Measurements from ENCODE around the gene SMARCD2. TPM values are rescaled to one million over a fixed set of nuclear protein-coding genes. Genes with fewer than 3 reads are reported as not detected.

SMARCD2 gene
- total RNA-seq, 1 donor from 2014 or later, result 107 TPM

DNA sequence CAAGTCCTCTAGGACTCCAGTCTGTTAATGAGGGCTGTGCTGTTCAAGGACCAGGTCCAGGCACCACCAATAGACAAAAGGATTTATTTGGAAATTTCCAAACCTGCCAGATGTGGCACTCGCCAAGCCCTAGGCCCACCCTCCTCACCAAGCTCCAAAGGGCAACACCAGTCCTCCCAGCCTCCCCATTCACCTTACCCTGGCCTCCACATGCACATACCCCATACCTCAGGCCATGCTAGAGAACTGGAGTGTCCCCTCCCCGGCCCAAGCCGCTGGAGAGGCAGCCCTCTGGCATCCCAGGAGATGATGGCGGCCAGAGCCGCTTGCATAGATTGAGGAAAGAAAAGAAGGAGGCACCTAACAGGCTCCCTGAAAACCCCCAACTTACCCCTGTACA lies 10.5 kb downstream of the SMARCD2 start:
- TF ChIP-seq, protein P1, sequence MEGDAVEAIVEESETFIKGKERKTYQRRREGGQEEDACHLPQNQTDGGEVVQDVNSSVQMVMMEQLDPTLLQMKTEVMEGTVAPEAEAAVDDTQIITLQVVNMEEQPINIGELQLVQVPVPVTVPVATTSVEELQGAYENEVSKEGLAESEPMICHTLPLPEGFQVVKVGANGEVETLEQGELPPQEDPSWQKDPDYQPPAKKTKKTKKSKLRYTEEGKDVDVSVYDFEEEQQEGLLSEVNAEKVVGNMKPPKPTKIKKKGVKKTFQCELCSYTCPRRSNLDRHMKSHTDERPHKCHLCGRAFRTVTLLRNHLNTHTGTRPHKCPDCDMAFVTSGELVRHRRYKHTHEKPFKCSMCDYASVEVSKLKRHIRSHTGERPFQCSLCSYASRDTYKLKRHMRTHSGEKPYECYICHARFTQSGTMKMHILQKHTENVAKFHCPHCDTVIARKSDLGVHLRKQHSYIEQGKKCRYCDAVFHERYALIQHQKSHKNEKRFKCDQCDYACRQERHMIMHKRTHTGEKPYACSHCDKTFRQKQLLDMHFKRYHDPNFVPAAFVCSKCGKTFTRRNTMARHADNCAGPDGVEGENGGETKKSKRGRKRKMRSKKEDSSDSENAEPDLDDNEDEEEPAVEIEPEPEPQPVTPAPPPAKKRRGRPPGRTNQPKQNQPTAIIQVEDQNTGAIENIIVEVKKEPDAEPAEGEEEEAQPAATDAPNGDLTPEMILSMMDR (IDR thresholded peaks at IDR 0.05; ENCODE audit: insufficient read depth, low read length, poor library complexity, severe bottlenecking), result no peak
- Histone ChIP-seq H3K27me3 (ENCODE audit: control insufficient read depth, insufficient read depth, low read length) (no peaks in the 10 kb centered on the region), H3K36me3 (ENCODE audit: control insufficient read depth, insufficient read depth, low read length) (peaks cover 7% of the 10 kb centered on the region), H3K4me3 (ENCODE audit: low read depth, low read length) (no peak overlapping the region)
- no peak for DNase-seq (ENCODE audit: low read depth)

DNA sequence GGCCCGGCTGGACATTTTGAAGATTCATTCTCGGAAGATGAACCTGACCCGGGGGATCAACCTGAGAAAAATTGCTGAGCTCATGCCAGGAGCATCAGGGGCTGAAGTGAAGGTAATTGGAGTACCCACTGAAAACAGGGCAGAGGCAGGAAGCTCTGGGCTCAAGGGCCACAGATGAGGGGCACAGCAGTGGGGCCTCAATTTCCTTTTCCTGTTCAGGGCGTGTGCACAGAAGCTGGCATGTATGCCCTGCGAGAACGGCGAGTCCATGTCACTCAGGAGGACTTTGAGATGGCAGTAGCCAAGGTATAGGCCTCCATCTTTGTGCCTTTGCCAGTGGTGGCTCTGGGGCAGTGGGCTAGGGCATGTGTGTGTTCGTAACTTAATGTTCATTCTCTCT lies 11.0 kb downstream of the SMARCD2 start:
- Histone ChIP-seq H3K36me3 (ENCODE audit: control insufficient read depth, insufficient read depth, low read length) (peaks cover 7% of the 10 kb centered on the region), H3K4me3 (ENCODE audit: low read depth, low read length) (no peak overlapping the region), H3K27me3 (ENCODE audit: control insufficient read depth, insufficient read depth, low read length) (no peaks in the 10 kb centered on the region)
- DNase-seq (ENCODE audit: low read depth), result no peak
- TF ChIP-seq, protein P1 (IDR thresholded peaks at IDR 0.05; ENCODE audit: insufficient read depth, low read length, poor library complexity, severe bottlenecking), result no peak

DNA sequence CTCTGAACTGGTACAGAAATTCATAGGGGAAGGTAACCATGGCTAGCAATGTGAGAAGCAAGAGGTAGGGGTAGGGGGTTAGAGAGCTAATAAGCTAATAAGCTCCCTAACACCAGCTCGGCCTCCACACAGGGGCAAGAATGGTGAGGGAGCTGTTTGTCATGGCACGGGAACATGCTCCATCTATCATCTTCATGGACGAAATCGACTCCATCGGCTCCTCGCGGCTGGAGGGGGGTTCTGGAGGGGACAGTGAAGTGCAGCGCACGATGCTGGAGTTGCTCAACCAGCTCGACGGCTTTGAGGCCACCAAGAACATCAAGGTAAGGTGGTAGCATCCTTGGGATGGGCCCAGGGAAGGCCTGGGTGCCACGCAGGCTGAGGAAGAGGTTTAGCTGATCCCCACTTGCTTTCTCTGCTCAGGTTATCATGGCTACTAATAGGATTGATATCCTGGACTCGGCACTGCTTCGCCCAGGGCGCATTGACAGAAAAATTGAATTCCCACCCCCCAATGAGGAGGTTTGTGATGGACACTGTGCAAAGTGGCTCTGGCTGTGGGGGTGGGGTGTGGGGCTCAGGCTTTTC lies 11.5 kb downstream of the SMARCD2 start:
- DNase-seq (ENCODE audit: low read depth), result no peak
- H3K27me3 ChIP-seq (ENCODE audit: control insufficient read depth, insufficient read depth, low read length), result no peaks in the 10 kb centered on the region
- H3K4me3 ChIP-seq (ENCODE audit: low read depth, low read length), result no peak overlapping the region
- TF ChIP-seq, protein P1 (IDR thresholded peaks at IDR 0.05; ENCODE audit: insufficient read depth, low read length, poor library complexity, severe bottlenecking), result no peak
- H3K36me3 ChIP-seq (ENCODE audit: control insufficient read depth, insufficient read depth, low read length), result peaks cover 7% of the 10 kb centered on the region

DNA sequence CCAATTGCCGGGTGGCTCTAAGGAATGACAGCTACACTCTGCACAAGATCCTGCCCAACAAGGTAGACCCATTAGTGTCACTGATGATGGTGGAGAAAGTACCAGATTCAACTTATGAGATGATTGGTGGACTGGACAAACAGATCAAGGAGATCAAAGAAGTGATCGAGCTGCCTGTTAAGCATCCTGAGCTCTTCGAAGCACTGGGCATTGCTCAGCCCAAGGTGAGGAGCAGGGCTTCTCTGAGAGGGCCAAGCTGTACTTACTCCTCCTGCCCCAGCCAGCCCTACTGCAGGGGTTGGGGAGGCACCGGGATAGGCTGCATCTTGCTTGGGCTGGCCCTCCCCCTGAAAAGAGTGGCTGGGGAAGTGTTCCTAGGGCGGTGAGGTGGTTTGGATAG lies 12.2 kb downstream of the SMARCD2 start:
- TF ChIP-seq, protein P1 (IDR thresholded peaks at IDR 0.05; ENCODE audit: insufficient read depth, low read length, poor library complexity, severe bottlenecking), result no peak
- no peak overlapping the region for H3K4me3 ChIP-seq (ENCODE audit: low read depth, low read length)
- H3K27me3 ChIP-seq (ENCODE audit: control insufficient read depth, insufficient read depth, low read length), result no peaks in the 10 kb centered on the region
- peaks cover 9% of the 10 kb centered on the region for H3K36me3 ChIP-seq (ENCODE audit: control insufficient read depth, insufficient read depth, low read length)
- DNase-seq (ENCODE audit: low read depth), result no peak

DNA sequence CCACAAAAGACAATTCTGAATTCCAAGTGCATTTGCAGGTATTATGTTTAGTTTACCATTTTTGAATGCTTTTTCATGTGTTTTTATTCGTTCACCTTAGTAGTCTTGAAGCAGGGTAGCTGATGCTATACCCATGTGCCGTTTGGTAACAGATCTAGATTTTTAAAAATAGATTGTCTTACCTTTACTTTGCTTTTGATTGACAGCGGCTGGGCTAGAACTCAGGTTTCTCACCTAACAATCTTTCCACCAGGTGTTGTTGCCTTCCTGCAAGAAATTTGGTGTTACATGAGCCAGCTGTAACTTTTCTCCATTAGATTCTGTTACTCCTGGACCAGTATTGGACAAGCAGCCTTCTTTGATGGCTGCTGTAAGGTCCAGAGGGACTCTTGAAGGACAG lies 13.5 kb downstream of the SMARCD2 start:
- TF ChIP-seq, protein P1 (IDR thresholded peaks at IDR 0.05; ENCODE audit: insufficient read depth, low read length, poor library complexity, severe bottlenecking), result no peak
- DNase-seq (ENCODE audit: low read depth), result no peak
- Histone ChIP-seq H3K27me3 (ENCODE audit: control insufficient read depth, insufficient read depth, low read length) (no peaks in the 10 kb centered on the region), H3K36me3 (ENCODE audit: control insufficient read depth, insufficient read depth, low read length) (peaks cover 12% of the 10 kb centered on the region), H3K4me3 (ENCODE audit: low read depth, low read length) (no peak overlapping the region)

DNA sequence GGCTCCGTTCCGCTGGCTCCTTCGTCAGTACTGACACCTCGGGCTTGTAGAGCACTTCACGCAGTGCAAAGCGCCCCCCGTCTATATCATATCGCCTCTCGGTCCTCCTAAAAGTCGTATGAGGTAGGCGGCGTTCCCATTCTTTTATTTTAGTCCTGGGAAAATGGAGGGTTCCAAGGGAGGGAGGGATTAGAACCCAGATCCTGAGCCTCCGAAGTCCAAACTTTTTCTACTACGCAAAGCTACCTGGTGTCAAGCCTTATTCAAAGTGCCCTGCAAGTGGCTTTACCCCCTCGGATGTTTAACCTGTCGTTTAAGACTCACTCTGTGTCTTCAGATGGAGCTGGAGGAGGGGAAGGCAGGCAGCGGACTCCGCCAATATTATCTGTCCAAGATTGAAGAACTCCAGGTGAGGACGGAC lies 14.7 kb downstream of the SMARCD2 start:
- DNase-seq (ENCODE audit: low read depth), result no peak
- peaks cover 10% of the 10 kb centered on the region for H3K36me3 ChIP-seq (ENCODE audit: control insufficient read depth, insufficient read depth, low read length)
- TF ChIP-seq, protein P1 (IDR thresholded peaks at IDR 0.05; ENCODE audit: insufficient read depth, low read length, poor library complexity, severe bottlenecking), result no peak

More for the DNA sequence above, 14.7 kb downstream of the SMARCD2 start:
- Histone ChIP-seq H3K27me3 (ENCODE audit: control insufficient read depth, insufficient read depth, low read length) (no peaks in the 10 kb centered on the region), H3K4me3 (ENCODE audit: low read depth, low read length) (peak overlapping the region; percentile 95)

Measured in kidney epithelial cell (primary cell).